K562 (cell line): ENCODE measurements around the gene ZNF521. TPM values are rescaled to one million over a fixed set of nuclear protein-coding genes. Genes with fewer than 3 reads are reported as not detected.

Source experiments
- ATAC-seq: fragments of 200-7000 bp; cut with Tn5 transposase; 3 replicates; pipeline ENCODE4 v1.9.1; 2020; ENCODE audit warnings: moderate library complexity
- BruUV-seq: library from RNA; stranded (reverse); fragments of 400-500 nt; replicated peaks from 2 replicates; lab custom pipeline; 2021; lab: Mats Ljungman, UMichigan
- CTCF ChIA-PET: fragments of 300-600 bp; formaldehyde crosslinking; extraction: SDS; loops from one replicate; lab custom pipeline; 2021; ENCODE audit warnings: low intra/inter-chr PET ratio; lab: Yijun Ruan, JAX
- POLR2A ChIA-PET: fragments of 300-600, 350-650 bp; sonication (Branson Sonifier 250); formaldehyde crosslinking; extraction: SDS; loops from one replicate; lab custom pipeline; 2021; ENCODE audit warnings: antibody characterized with exemption, inconsistent platforms; lab: Yijun Ruan, JAX
- DNase-seq, 4 experiments: peaks; one replicate each; pipeline versions ENCODE4 v3.0.0 to v3.0.0-alpha.2; 2011 to 2018; ENCODE audit warnings: low spot score in 3 of 4, mixed read lengths in 3 of 4; ENCODE audit errors: extremely low read depth in 1 of 4
- FAIRE-seq: peaks from 2 replicates; lab custom pipeline; 2011; peaks lifted over from hg19 to GRCh38; lab: Jason Lieb, UNC
- H2AFZ ChIP-seq: 2 replicates; pipeline ENCODE4 v1.6.0; 2011; ENCODE audit warnings: low read depth, low read length, control low read depth, inconsistent platforms
- H3K27ac ChIP-seq: fragments of 200-600 bp; 3 replicates; pipeline ENCODE4 v1.8.0; 2011; ENCODE audit warnings: low read depth, mild to moderate bottlenecking, control low read depth, inconsistent platforms, low read length, moderate library complexity, mixed read lengths; ENCODE audit errors: extremely low read depth
- H3K27me3 ChIP-seq, 2 experiments: fragments of 300-600 bp in 1 of 2; 2 replicates in 1 of 2; 3 replicates in 1 of 2; pipeline versions ENCODE4 v1.6.0 to v1.8.0; 2011; ENCODE audit warnings: inconsistent platforms in 2 of 2, low read length in 2 of 2, mild to moderate bottlenecking in 1 of 2, mixed read lengths in 1 of 2, moderate library complexity in 1 of 2; ENCODE audit not compliant: control insufficient read depth in 2 of 2, insufficient read depth in 2 of 2
- H3K36me3 ChIP-seq: fragments of 300-600 bp; 3 replicates; pipeline ENCODE4 v1.8.0; 2011; ENCODE audit warnings: mild to moderate bottlenecking, low read length, inconsistent platforms; ENCODE audit not compliant: control insufficient read depth, insufficient read depth
- H3K4me1 ChIP-seq, 2 experiments: fragments of 200-600 bp in 1 of 2; replicated peaks in 1 of 2; 2 replicates in 1 of 2; 3 replicates in 1 of 2; pipeline versions ENCODE4 v1.5.1 to v1.8.0; 2011; ENCODE audit warnings: inconsistent platforms in 2 of 2, low read length in 2 of 2, mild to moderate bottlenecking in 1 of 2, mixed read lengths in 1 of 2, moderate library complexity in 1 of 2; ENCODE audit not compliant: control insufficient read depth in 2 of 2, insufficient read depth in 2 of 2
- H3K4me2 ChIP-seq: 2 replicates; pipeline ENCODE4 v1.6.1; 2011; ENCODE audit warnings: low read length, control low read depth, inconsistent platforms, mixed read lengths; ENCODE audit not compliant: insufficient read depth
- H3K4me3 ChIP-seq: fragments of 200-600 bp; sonication (generic), shearing (Covaris generic); 2 replicates; pipeline ENCODE4 v1.5.1; 2016; ENCODE audit warnings: control low read depth, inconsistent platforms
- H3K79me2 ChIP-seq: fragments of 200-600 bp; 3 replicates; pipeline ENCODE4 v1.8.0; 2011; ENCODE audit warnings: low read length, inconsistent platforms; ENCODE audit not compliant: control insufficient read depth, insufficient read depth
- H3K9ac ChIP-seq, 2 experiments: 2 replicates each; pipeline versions ENCODE4 v1.6.0 to v1.6.1; 2011; ENCODE audit warnings: low read depth in 2 of 2, low read length in 2 of 2, control low read depth in 1 of 2, inconsistent platforms in 1 of 2, mild to moderate bottlenecking in 1 of 2, mixed read lengths in 1 of 2; ENCODE audit not compliant: insufficient read depth in 1 of 2
- H3K9me1 ChIP-seq: one replicate; pipeline ENCODE4 v1.6.0; 2011; ENCODE audit warnings: inconsistent platforms, mild to moderate bottlenecking, low read length, moderate library complexity; ENCODE audit not compliant: control insufficient read depth, insufficient read depth
- H3K9me3 ChIP-seq: replicated peaks from 2 replicates; pipeline ENCODE4 v1.5.1; 2011; ENCODE audit warnings: low read depth, low read length, inconsistent platforms; ENCODE audit not compliant: control insufficient read depth, insufficient read depth
- H4K20me1 ChIP-seq: replicated peaks from 2 replicates; pipeline ENCODE4 v1.6.1; 2011; ENCODE audit warnings: low read length, inconsistent platforms, mixed read lengths; ENCODE audit not compliant: control insufficient read depth, insufficient read depth
- KLF13 ChIP-seq: fragments of 450-650 bp; IDR thresholded peaks from 2 replicates; pipeline ENCODE4 v1.6.1; 2016; ENCODE audit warnings: missing genetic modification characterization, low read depth, mild to moderate bottlenecking, missing compliant biosample characterization, moderate library complexity, borderline replicate concordance
- ZFP30 ChIP-seq: fragments of 250-450 bp; sonication (Bioruptor Pico); IDR thresholded peaks from 2 replicates; pipeline ENCODE4 v1.8.0; 2022; ENCODE audit warnings: moderate library complexity, mild to moderate bottlenecking, inconsistent platforms, borderline replicate concordance
- WGBS: fragments of 100-300 bp; shearing (Covaris generic); methylation state at CpG from one replicate; pipeline ENCODE4 v1.1.6; 2016; ENCODE audit warnings: low coverage, mixed read lengths; ENCODE audit not compliant: insufficient coverage; ENCODE audit errors: missing lambda C conversion rate; 5-methylcytosine and 5-hydroxymethylcytosine counted together
- in situ Hi-C: fragments of 300-500 bp; cut with MboI; formaldehyde crosslinking; loops from 4 replicates; pipeline ENCODE4 v1.15.0; 2018; ENCODE audit warnings: inconsistent platforms, mixed read lengths
- intact Hi-C: fragments of 100-400 bp; cut with micrococcal nuclease; formaldehyde crosslinking; loops from 2 replicates; pipeline ENCODE4 v1.14.2; 2022
- polyA plus RNA-seq, 8 experiments: library from polyadenylated mRNA; depleted of rRNA in 4 of 8; stranded (reverse) in 5 of 8; unstranded in 3 of 8; fragments of >200 nt; fragmentation: Nextera tagmentation in 2 of 8; fragmentation: Illumina TruSeq in 1 of 8; extraction: Ambion mirVana in 2 of 8; extraction: Trizol in 1 of 8; gene quantifications; 2 replicates each; pipeline versions ENCODE4 v1.2.1 to v1.2.3, GENCODE V29; 2011 to 2014; ENCODE audit warnings: inconsistent platforms in 1 of 8, missing spikeins in 1 of 8
- total RNA-seq, 7 experiments: library from RNA; depleted of rRNA in 6 of 7; stranded (reverse); fragments of >200 nt in 6 of 7; fragmentation: Illumina TruSeq in 2 of 7; extraction: Trizol in 2 of 7; gene quantifications; 2 replicates each; pipeline versions ENCODE4 v1.2.1 to v1.2.3, GENCODE V29; 2011 to 2021; ENCODE audit warnings: low replicate concordance in 1 of 7
- TF ChIP-seq, protein P1 (sequence below), 2 experiments: fragments of 450-650 bp in 1 of 2; sonication (generic) in 1 of 2; formaldehyde crosslinking in 1 of 2; IDR thresholded peaks in 1 of 2; conservative IDR thresholded peaks in 1 of 2; 2 replicates each; pipeline versions ENCODE4 v1.6.1 to v1.8.1; 2016 to 2023; ENCODE audit warnings: mild to moderate bottlenecking in 2 of 2, moderate library complexity in 2 of 2, inconsistent platforms in 1 of 2, missing genetic modification reagents in 1 of 2

ZNF521 gene
- total and polyA plus RNA-seq, 9 of the 15 experiments (the other 6 are each of a cell fraction or from before 2014, with no cell fraction given), result 1.2 to 5.8 (median 1.6) TPM

DNA sequence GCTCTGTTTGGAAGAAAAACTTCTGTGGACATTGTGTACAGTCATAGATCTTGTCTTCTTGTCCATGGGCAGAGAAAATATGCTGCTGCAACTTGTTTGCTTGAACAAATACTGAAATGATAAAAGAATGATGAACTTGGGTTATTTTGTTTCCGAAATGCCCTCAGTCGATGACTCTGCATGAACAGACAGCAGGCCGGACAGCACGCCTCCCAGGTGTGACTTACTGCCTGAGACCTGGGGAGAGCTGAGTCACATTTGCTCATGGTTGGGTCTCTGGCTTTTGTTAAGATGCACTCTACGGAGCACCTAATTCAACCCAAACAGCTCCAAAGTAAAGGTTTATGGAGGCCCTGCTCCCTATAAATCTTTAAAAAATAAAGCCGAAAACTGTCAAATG, 262.5 kb downstream of the ZNF521 start (continued):
- no peak for TF ChIP-seq KLF13 (tag)

DNA sequence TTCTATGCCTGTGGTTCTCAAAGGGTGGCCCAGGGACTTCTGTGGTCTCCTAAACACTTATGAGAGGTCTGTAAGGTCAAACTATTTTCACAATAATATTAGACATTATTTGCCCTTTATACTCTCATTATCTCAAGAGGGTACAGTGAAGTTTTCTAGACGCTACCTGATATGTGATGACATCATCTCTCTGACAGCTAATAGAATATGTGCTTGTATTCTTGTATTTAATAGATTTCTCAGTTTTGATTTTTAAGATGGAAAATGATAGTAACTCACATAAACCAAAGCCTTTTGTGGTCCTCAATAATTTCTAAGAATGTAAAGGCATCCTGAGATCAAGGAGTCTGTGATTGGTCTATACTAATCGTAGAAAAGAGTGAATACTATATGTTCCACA, 265.1 kb downstream of the ZNF521 start:
- ChIA-PET POLR2A (no interaction called here), CTCF (no interaction called here)
- Histone ChIP-seq H2AFZ (no peak overlapping the region), H3K9ac (no peak overlapping the region), H3K36me3 (no peaks in the 10 kb centered on the region), H3K9me1 (no peaks in the 10 kb centered on the region), H3K4me2 (no peak overlapping the region), H3K4me1 (no peaks in the 10 kb centered on the region), H3K27ac (no peak overlapping the region), H3K27me3 (no peaks in the 10 kb centered on the region), H4K20me1 (no peaks in the 10 kb centered on the region), H3K79me2 (no peaks in the 10 kb centered on the region), H3K4me3 (no peak overlapping the region), H3K9me3 (no peaks in the 10 kb centered on the region)
- WGBS, result 8% methylated on average over 2 of the region's 2 CpGs
- DNase-seq (no peak), ATAC-seq (no peak), FAIRE-seq (no peak)
- in situ Hi-C loops, result no loop called here
- TF ChIP-seq ZFP30 (CRISPR knock-in tag), result no peak
- TF ChIP-seq, protein P1, sequence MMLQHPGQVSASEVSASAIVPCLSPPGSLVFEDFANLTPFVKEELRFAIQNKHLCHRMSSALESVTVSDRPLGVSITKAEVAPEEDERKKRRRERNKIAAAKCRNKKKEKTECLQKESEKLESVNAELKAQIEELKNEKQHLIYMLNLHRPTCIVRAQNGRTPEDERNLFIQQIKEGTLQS (IDR thresholded peaks at IDR 0.05), result peak; percentile 52
- TF ChIP-seq, protein P1 (CRISPR knock-in tag; conservative IDR thresholded peaks at IDR 0.05), result no peak
- intact Hi-C loops, result no loop called here
- no TSS peak for BruUV-seq
